K562 (cell line): ENCODE results near the gene BNC2. TPM values are rescaled to one million over a fixed set of nuclear protein-coding genes. Genes with fewer than 3 reads are reported as not detected.

Source experiments
- ATAC-seq: fragments of 200-7000 bp; cut with Tn5 transposase; 3 replicates; pipeline ENCODE4 v1.9.1; 2020; ENCODE audit warnings: moderate library complexity
- BruUV-seq: library from RNA; stranded (reverse); fragments of 400-500 nt; replicated peaks from 2 replicates; lab custom pipeline; 2021; lab: Mats Ljungman, UMichigan
- CTCF ChIA-PET: fragments of 300-600 bp; formaldehyde crosslinking; extraction: SDS; loops from one replicate; lab custom pipeline; 2021; ENCODE audit warnings: low intra/inter-chr PET ratio; lab: Yijun Ruan, JAX
- POLR2A ChIA-PET: fragments of 300-600, 350-650 bp; sonication (Branson Sonifier 250); formaldehyde crosslinking; extraction: SDS; loops from one replicate; lab custom pipeline; 2021; ENCODE audit warnings: antibody characterized with exemption, inconsistent platforms; lab: Yijun Ruan, JAX
- DNase-seq, 4 experiments: peaks; one replicate each; pipeline versions ENCODE4 v3.0.0 to v3.0.0-alpha.2; 2011 to 2018; ENCODE audit warnings: low spot score in 3 of 4, mixed read lengths in 3 of 4; ENCODE audit errors: extremely low read depth in 1 of 4
- FAIRE-seq: peaks from 2 replicates; lab custom pipeline; 2011; peaks lifted over from hg19 to GRCh38; lab: Jason Lieb, UNC
- H2AFZ ChIP-seq: 2 replicates; pipeline ENCODE4 v1.6.0; 2011; ENCODE audit warnings: low read depth, low read length, control low read depth, inconsistent platforms
- H3K27ac ChIP-seq: fragments of 200-600 bp; 3 replicates; pipeline ENCODE4 v1.8.0; 2011; ENCODE audit warnings: low read depth, mild to moderate bottlenecking, control low read depth, inconsistent platforms, low read length, moderate library complexity, mixed read lengths; ENCODE audit errors: extremely low read depth
- H3K27me3 ChIP-seq, 2 experiments: fragments of 300-600 bp in 1 of 2; 2 replicates in 1 of 2; 3 replicates in 1 of 2; pipeline versions ENCODE4 v1.6.0 to v1.8.0; 2011; ENCODE audit warnings: inconsistent platforms in 2 of 2, low read length in 2 of 2, mild to moderate bottlenecking in 1 of 2, mixed read lengths in 1 of 2, moderate library complexity in 1 of 2; ENCODE audit not compliant: control insufficient read depth in 2 of 2, insufficient read depth in 2 of 2
- H3K36me3 ChIP-seq: fragments of 300-600 bp; 3 replicates; pipeline ENCODE4 v1.8.0; 2011; ENCODE audit warnings: mild to moderate bottlenecking, low read length, inconsistent platforms; ENCODE audit not compliant: control insufficient read depth, insufficient read depth
- H3K4me1 ChIP-seq, 2 experiments: fragments of 200-600 bp in 1 of 2; replicated peaks in 1 of 2; 2 replicates in 1 of 2; 3 replicates in 1 of 2; pipeline versions ENCODE4 v1.5.1 to v1.8.0; 2011; ENCODE audit warnings: inconsistent platforms in 2 of 2, low read length in 2 of 2, mild to moderate bottlenecking in 1 of 2, mixed read lengths in 1 of 2, moderate library complexity in 1 of 2; ENCODE audit not compliant: control insufficient read depth in 2 of 2, insufficient read depth in 2 of 2
- H3K4me2 ChIP-seq: 2 replicates; pipeline ENCODE4 v1.6.1; 2011; ENCODE audit warnings: low read length, control low read depth, inconsistent platforms, mixed read lengths; ENCODE audit not compliant: insufficient read depth
- H3K4me3 ChIP-seq: fragments of 200-600 bp; sonication (generic), shearing (Covaris generic); 2 replicates; pipeline ENCODE4 v1.5.1; 2016; ENCODE audit warnings: control low read depth, inconsistent platforms
- H3K79me2 ChIP-seq: fragments of 200-600 bp; 3 replicates; pipeline ENCODE4 v1.8.0; 2011; ENCODE audit warnings: low read length, inconsistent platforms; ENCODE audit not compliant: control insufficient read depth, insufficient read depth
- H3K9ac ChIP-seq, 2 experiments: 2 replicates each; pipeline versions ENCODE4 v1.6.0 to v1.6.1; 2011; ENCODE audit warnings: low read depth in 2 of 2, low read length in 2 of 2, control low read depth in 1 of 2, inconsistent platforms in 1 of 2, mild to moderate bottlenecking in 1 of 2, mixed read lengths in 1 of 2; ENCODE audit not compliant: insufficient read depth in 1 of 2
- H3K9me1 ChIP-seq: one replicate; pipeline ENCODE4 v1.6.0; 2011; ENCODE audit warnings: inconsistent platforms, mild to moderate bottlenecking, low read length, moderate library complexity; ENCODE audit not compliant: control insufficient read depth, insufficient read depth
- H3K9me3 ChIP-seq: replicated peaks from 2 replicates; pipeline ENCODE4 v1.5.1; 2011; ENCODE audit warnings: low read depth, low read length, inconsistent platforms; ENCODE audit not compliant: control insufficient read depth, insufficient read depth
- H4K20me1 ChIP-seq: replicated peaks from 2 replicates; pipeline ENCODE4 v1.6.1; 2011; ENCODE audit warnings: low read length, inconsistent platforms, mixed read lengths; ENCODE audit not compliant: control insufficient read depth, insufficient read depth
- ARID1B ChIP-seq: fragments of 450-650 bp; IDR thresholded peaks from 2 replicates; pipeline ENCODE4 v1.6.1; 2016; ENCODE audit warnings: antibody characterized with exemption, mild to moderate bottlenecking, inconsistent platforms
- BCOR ChIP-seq: fragments of 450-650 bp; IDR thresholded peaks from 2 replicates; pipeline ENCODE4 v1.6.1; 2016
- CBX5 ChIP-seq: IDR thresholded peaks from 2 replicates; pipeline ENCODE4 v1.6.1; 2014; ENCODE audit warnings: low read depth, borderline replicate concordance
- CSDE1 ChIP-seq, 2 experiments: fragments of 450-650 bp; IDR thresholded peaks; 2 replicates each; pipeline ENCODE4 v1.6.1; 2016; ENCODE audit warnings: mild to moderate bottlenecking in 1 of 2
- FOXP4 ChIP-seq: sonication (generic); formaldehyde crosslinking; IDR thresholded peaks from 2 replicates; pipeline ENCODE4 v1.8.0; 2022; ENCODE audit warnings: mild to moderate bottlenecking, missing genetic modification reagents, borderline replicate concordance
- HNRNPL ChIP-seq: fragments of 200-400 bp; formaldehyde crosslinking; IDR thresholded peaks from 2 replicates; pipeline ENCODE4 v1.6.1; 2017; ENCODE audit warnings: low read depth, mild to moderate bottlenecking, low read length
- NFATC3 ChIP-seq: fragments of 450-650 bp; IDR thresholded peaks from 2 replicates; pipeline ENCODE4 v1.6.1; 2017; ENCODE audit warnings: mild to moderate bottlenecking
- PHF21A ChIP-seq: fragments of 450-650 bp; IDR thresholded peaks from 2 replicates; pipeline ENCODE4 v1.6.1; 2017; ENCODE audit warnings: low read depth, borderline replicate concordance
- POLR2H ChIP-seq: IDR thresholded peaks from 2 replicates; pipeline ENCODE4 v1.6.1; 2016; ENCODE audit warnings: missing genetic modification characterization, low read depth, mild to moderate bottlenecking, control low read depth, missing compliant biosample characterization, moderate library complexity
- POU5F1 ChIP-seq: fragments of 150-350 bp; IDR thresholded peaks from 2 replicates; pipeline ENCODE4 v1.6.1; 2014; ENCODE audit warnings: borderline replicate concordance, low read length, low read depth, mild to moderate bottlenecking; ENCODE audit not compliant: partially characterized antibody
- SIN3A ChIP-seq, 2 experiments: fragments of 150-350 bp in 1 of 2; IDR thresholded peaks; 2 replicates each; pipeline ENCODE4 v1.6.1; 2011 to 2016; ENCODE audit warnings: borderline replicate concordance in 2 of 2, low read depth in 2 of 2, low read length in 2 of 2, mild to moderate bottlenecking in 2 of 2, moderate library complexity in 2 of 2; ENCODE audit not compliant: control insufficient read depth in 1 of 2
- TBL1XR1 ChIP-seq, 2 experiments: IDR thresholded peaks; 2 replicates each; pipeline ENCODE4 v1.6.1; 2012; ENCODE audit warnings: improper control_type of control experiment in 2 of 2, low read length in 2 of 2, mild to moderate bottlenecking in 1 of 2
- THAP12 ChIP-seq: fragments of 250-450 bp; sonication (Bioruptor Pico); IDR thresholded peaks from 2 replicates; pipeline ENCODE4 v1.9.0; 2021; ENCODE audit warnings: mild to moderate bottlenecking, inconsistent platforms
- ZFPM2 ChIP-seq: fragments of 250-450 bp; sonication (Bioruptor Pico); IDR thresholded peaks from 2 replicates; pipeline ENCODE4 v1.5.1; 2022; ENCODE audit warnings: mild to moderate bottlenecking
- ZNF589 ChIP-seq: fragments of 200-800 bp; sonication (Bioruptor generic); IDR thresholded peaks from 2 replicates; pipeline ENCODE4 v1.6.1; 2016; ENCODE audit warnings: low read depth, missing genetic modification characterization, missing compliant biosample characterization
- WGBS: fragments of 100-300 bp; shearing (Covaris generic); methylation state at CpG from one replicate; pipeline ENCODE4 v1.1.6; 2016; ENCODE audit warnings: low coverage, mixed read lengths; ENCODE audit not compliant: insufficient coverage; ENCODE audit errors: missing lambda C conversion rate; 5-methylcytosine and 5-hydroxymethylcytosine counted together
- in situ Hi-C: fragments of 300-500 bp; cut with MboI; formaldehyde crosslinking; loops from 4 replicates; pipeline ENCODE4 v1.15.0; 2018; ENCODE audit warnings: inconsistent platforms, mixed read lengths
- intact Hi-C: fragments of 100-400 bp; cut with micrococcal nuclease; formaldehyde crosslinking; loops from 2 replicates; pipeline ENCODE4 v1.14.2; 2022
- polyA plus RNA-seq, 8 experiments: library from polyadenylated mRNA; depleted of rRNA in 4 of 8; stranded (reverse) in 5 of 8; unstranded in 3 of 8; fragments of >200 nt; fragmentation: Nextera tagmentation in 2 of 8; fragmentation: Illumina TruSeq in 1 of 8; extraction: Ambion mirVana in 2 of 8; extraction: Trizol in 1 of 8; gene quantifications; 2 replicates each; pipeline versions ENCODE4 v1.2.1 to v1.2.3, GENCODE V29; 2011 to 2014; ENCODE audit warnings: inconsistent platforms in 1 of 8, missing spikeins in 1 of 8
- total RNA-seq, 7 experiments: library from RNA; depleted of rRNA in 6 of 7; stranded (reverse); fragments of >200 nt in 6 of 7; fragmentation: Illumina TruSeq in 2 of 7; extraction: Trizol in 2 of 7; gene quantifications; 2 replicates each; pipeline versions ENCODE4 v1.2.1 to v1.2.3, GENCODE V29; 2011 to 2021; ENCODE audit warnings: low replicate concordance in 1 of 7
- TF ChIP-seq, protein P1 (sequence below): sonication (generic); formaldehyde crosslinking; IDR thresholded peaks from 2 replicates; pipeline ENCODE4 v1.9.0; 2022; ENCODE audit warnings: mild to moderate bottlenecking, missing genetic modification reagents
- TF ChIP-seq, protein P2 (sequence below): fragments of 250-450 bp; sonication (Bioruptor Pico); IDR thresholded peaks from 2 replicates; pipeline ENCODE4 v1.8.0; 2021; ENCODE audit warnings: moderate library complexity, mild to moderate bottlenecking, inconsistent platforms

BNC2 gene
- total and polyA plus RNA-seq, 9 of the 15 experiments (the other 6 are each of a cell fraction or from before 2014, with no cell fraction given) = not detected

- TF ChIP-seq ZNF589 (CRISPR knock-in tag) = no peak
- no peak for TF ChIP-seq CBX5
- no peak for TF ChIP-seq ZFPM2 (CRISPR knock-in tag)
- TF ChIP-seq HNRNPL = no peak
- TF ChIP-seq, protein P1, sequence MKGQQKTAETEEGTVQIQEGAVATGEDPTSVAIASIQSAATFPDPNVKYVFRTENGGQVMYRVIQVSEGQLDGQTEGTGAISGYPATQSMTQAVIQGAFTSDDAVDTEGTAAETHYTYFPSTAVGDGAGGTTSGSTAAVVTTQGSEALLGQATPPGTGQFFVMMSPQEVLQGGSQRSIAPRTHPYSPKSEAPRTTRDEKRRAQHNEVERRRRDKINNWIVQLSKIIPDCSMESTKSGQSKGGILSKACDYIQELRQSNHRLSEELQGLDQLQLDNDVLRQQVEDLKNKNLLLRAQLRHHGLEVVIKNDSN (CRISPR knock-in tag) = no peak
- TF ChIP-seq FOXP4 (CRISPR knock-in tag) = no peak
- no peak for TF ChIP-seq BCOR
- no peak for TF ChIP-seq NFATC3
- TF ChIP-seq, protein P2, sequence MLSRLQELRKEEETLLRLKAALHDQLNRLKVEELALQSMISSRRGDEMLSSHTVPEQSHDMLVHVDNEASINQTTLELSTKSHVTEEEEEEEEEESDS = no peak
Measured at GRCh38 chr9:16414451-16414850, 456.0 kb downstream of the BNC2 start (continued).

DNA sequence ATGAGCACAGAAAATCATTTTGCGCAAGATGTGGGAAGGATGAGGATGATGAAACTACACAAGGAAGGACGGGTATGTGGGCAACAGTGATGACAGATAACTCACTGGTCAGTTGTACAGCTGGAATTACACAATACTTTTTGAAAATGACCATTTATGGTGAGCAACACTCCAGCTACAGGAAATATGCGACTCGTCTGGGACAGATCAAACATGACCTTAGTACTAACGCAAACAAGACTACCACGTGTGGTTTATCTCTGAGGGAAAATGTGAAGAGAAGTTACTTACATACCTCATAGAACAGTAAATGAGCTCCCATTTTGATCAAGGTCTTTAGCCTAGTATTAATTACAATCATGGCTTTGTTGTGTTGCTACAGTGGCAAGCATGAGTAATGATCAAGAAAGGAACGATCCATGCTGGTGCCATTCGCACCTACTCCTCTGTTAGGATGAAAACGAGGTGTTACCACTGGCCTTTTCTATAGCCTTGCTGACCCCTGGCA, 456.9 kb downstream of the BNC2 start:
- H3K4me3 ChIP-seq = no peak overlapping the region
- H3K4me1 ChIP-seq = no peaks in the 10 kb centered on the region
- in situ Hi-C loops = no loop called here
- FAIRE-seq = no peak
- no peak overlapping the region for H3K9ac ChIP-seq
- no peaks in the 10 kb centered on the region for H3K9me1 ChIP-seq
- H3K9me3 ChIP-seq = no peaks in the 10 kb centered on the region
- H3K27me3 ChIP-seq = no peaks in the 10 kb centered on the region
- no peaks in the 10 kb centered on the region for H3K36me3 ChIP-seq
- no peak for DNase-seq
- POLR2A ChIA-PET = interaction anchor here (0.7 kb wide), 1 partner anchor 629 kb away, joined by 3 read pairs; no protein-coding TSS in a partner anchor
- H2AFZ ChIP-seq = no peak overlapping the region
- H3K27ac ChIP-seq = no peak overlapping the region
- WGBS = 0% methylated on average over 8 of the region's 9 CpGs
- no TSS peak for BruUV-seq
- intact Hi-C loops = no loop called here
- no peak overlapping the region for H3K4me2 ChIP-seq
- no peak for ATAC-seq
- no peaks in the 10 kb centered on the region for H3K79me2 ChIP-seq
- H4K20me1 ChIP-seq = no peaks in the 10 kb centered on the region
- CTCF ChIA-PET = no interaction called here
- TF ChIP-seq SIN3A (IDR thresholded peaks at IDR 0.05; ENCODE audit: borderline replicate concordance in 2 of 2, control insufficient read depth in 1 of 2, low read depth in 2 of 2, low read length in 2 of 2) (no peak), THAP12 (no peak), POLR2H (no peak), TBL1XR1 (IDR thresholded peaks at IDR 0.05; ENCODE audit: low read length in 2 of 2) (no peak), POU5F1 (no peak), ARID1B (no peak), CSDE1 (IDR thresholded peaks at IDR 0.05) (no peak), PHF21A (no peak)
